ENCODE results near the gene TELO2.
"Not testable (repeated sequence)": the region's sequence is repeated elsewhere in the genome, so short reads cannot be mapped to it uniquely, and the experiment has no call there.

The TELO2 gene

DNA sequence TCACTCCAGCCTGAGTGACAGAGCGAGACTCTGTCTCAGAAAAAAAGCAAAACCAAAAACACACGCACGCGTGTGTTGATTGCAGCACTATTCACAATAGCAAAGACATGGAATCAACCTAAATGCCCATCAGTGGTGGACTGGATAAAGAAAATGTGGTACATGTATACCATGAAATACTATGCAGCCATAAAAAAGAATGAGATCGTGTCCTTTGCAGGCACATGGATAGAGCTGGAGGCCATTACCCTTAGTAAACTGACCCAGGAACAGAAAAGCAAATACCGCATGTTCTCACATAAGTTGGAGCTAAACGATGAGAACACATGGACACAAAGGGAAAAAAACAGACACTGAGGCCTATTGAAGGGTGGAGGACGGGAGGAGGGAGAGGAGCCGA lies 14.2 kb upstream of the TELO2 start:
- not testable (repeated sequence) for DNase-seq

DNA sequence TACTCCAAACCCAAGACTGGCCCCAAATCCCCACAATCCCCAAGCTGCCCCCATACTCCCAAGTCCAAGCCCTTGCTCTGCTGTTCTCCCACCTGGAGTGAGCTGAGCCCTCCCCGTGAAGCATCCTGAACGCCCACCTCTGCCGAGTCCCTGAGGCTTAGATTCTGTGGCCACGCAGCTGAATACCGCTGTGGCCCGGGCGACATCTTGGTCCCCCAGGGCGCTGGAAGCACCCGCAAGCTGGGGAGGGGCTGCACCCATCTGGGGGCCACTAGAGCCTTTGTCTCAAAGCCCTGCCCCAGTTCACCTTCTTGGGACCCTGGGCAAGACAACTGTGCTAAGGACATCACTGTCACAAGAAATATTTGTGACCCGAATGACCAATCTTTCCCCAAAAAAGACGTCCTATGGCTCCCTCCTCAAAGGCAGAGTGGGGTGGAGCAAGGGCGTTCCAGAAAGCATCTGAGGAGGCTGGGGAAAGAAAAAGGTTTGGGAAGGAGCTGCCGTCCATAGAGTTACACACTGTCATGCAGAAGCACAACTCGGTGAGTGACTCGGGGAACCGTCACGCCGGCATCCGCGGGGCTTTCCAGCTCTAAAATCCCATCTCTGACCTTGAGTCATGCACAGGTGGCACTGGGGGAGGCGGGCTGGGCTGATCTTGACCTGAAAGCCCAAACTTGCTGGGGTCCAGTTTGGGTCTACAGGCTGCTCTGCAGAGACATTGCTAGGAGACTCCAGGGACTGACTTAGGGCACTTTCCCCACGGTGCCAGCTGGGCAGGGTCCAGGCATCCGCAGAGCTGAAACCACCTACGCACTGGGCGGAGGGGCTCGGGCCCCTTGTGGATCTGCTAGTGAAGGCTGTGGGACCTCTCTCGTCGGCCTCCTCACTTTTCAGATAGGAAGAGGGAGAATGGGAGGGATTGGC lies 11.0 kb upstream of the TELO2 start:
- DNase-seq = no peak

DNA sequence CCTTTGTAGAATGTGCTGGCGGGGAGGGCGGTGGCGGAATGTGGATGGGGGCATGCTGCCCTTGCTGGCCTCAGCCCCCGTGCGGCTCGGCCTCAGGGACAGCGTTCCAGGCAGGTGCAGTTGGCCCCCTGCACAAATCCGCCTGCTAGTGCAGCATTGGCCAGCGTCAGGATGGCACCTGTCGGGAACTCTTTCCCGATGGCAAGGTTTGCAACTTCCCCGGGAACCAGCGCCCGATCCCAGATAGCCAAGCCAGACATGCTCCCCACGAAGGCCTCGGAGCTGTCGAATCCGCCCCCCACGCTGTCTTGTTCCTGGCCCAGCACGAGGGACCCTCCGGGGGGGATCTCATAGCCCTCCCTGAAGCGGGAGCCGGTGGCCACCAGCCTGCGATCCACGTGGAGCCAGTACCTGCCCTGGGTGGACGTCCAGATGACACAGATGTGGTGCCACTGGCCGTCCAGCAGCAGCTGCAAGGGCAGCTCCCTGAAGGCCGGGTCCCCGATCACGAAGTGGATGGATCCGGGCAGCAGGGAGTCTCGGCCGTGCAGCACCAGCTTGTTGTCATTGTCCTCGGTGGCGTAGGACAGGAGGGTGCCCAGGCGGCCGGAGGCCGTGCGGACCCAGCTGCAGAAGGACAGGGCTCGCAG lies 7.2 kb upstream of the TELO2 start:
- no peak for DNase-seq

GRCh38 chr16:1486551-1487390 lies 6.4 kb upstream of the TELO2 start:
- DNase-seq = no peak

- no peak for DNase-seq
These were observed 5.6 kb upstream of the TELO2 start for GRCh38 chr16:1487395-1488053.

DNA sequence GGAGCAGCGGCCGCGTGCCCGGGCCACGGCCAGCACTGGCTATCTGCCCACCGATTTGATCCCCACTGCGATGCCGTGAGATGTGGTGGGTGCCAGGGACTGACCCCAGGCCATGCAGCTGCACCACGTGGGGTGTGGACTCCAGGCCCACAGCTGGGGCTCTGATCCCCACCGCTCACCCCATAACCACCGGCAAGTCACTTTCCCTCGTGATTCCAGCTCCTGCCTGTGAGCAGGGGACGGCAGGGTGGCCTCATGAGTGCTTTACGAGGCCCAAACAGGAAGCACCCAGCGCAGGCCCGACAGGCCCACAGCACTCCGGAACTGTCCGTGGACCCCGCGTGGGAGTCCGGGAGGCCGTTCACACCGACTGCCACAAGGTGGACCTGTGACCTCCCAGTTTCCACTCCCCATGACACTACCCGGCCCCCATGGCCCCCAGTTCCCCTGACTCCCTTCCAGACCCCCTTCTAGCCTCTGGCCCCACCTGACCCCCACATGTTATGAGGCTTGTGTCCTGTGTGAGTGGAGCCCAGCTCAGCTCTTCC lies 5.0 kb upstream of the TELO2 start:
- no peak for DNase-seq

GRCh38 chr16:1488619-1489018 lies 4.5 kb upstream of the TELO2 start, which contains the start of gene PTX4:
TSS of gene PTX4 (minus strand) at chr16:1488944. CDS start at chr16:1488909, 35 bp downstream.
- DNase-seq = no peak

DNA sequence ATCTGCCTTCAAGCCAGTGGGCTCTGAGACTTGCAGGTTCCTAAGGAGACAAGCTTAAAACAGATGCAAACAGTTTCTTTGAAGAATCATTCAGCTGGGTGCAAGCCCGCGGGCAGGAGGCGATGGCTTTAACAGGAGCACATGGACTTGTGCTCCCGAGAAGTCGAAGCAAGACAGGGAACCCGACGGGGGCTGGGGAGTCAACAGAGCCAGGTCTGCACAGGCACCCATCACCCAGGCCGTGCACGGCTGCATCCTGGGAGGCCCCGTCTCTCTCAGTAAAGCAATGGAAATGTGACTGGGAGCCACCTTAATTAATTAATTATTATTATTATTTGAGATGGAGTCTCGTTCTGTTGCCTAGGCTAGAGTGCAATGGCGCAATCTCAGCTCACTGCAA lies 4.1 kb upstream of the TELO2 start:
- DNase-seq = no peak

- DNase-seq = no peak
These were observed 1.8 kb upstream of the TELO2 start for GRCh38 chr16:1491327-1491726.

GRCh38 chr16:1492082-1492922 lies 858 bp upstream of the TELO2 start:
- no peak for DNase-seq

DNA sequence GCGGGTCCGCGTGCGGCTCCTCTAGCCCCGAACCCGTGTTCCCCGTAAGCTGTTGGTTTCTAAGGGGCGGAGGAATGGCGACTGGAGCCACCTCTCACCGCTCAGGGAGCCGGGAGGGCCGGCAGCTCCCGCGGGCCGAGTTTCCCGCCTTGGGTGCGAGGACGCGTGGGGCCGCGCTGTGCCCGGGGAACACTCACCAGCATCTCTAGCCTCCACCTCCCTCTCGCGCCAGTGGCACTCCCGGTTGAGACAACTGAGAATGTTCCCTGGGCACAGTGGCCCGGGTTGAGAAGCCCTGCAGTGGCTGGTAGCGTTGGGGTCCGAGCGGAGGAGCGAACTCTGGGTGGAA lies 560 bp downstream of the TELO2 start:
- DNase-seq = no peak

DNA sequence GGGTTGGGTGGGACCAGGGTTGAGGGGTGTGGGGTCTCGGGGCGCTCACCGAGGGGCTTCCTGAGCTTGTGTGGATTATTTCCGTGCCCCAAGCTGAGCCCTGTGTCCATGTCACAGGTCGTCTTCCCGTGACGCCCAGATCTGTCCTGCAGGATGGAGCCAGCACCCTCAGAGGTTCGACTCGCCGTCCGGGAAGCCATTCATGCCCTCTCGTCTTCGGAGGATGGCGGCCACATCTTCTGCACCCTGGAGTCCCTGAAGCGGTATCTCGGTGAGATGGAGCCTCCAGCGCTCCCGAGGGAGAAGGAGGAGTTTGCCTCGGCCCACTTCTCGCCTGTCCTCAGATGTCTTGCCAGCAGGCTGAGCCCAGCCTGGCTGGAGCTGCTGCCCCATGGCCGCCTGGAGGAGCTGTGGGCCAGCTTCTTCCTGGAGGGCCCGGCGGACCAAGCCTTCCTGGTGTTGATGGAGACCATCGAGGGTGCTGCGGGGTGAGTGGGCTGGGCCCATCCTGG lies 1.0 kb downstream of the TELO2 start:
- no peak for DNase-seq

DNA sequence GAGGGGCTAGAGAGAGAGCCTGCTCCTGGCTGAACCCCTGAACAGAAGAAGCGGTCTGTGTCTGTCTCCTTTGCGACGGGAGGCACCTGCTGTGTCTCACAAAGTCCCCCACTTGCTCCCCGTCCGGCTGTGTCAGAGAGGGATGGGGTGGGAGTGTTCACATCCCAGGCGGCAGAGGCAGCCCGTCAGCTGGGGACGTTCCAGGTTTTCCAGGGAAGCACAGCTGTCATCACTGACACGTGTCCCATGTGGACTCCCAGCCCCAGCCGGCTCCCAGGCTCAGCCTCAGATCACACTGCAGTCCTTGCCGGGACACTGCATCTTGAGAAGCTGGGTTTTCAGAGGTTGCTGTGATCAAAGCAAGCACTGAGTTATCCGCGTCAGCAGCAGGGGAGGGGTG lies 1.6 kb downstream of the TELO2 start:
- no peak for DNase-seq

GRCh38 chr16:1495211-1495888 lies 2.2 kb downstream of the TELO2 start:
- no peak for DNase-seq

GRCh38 chr16:1495889-1496262 lies 2.7 kb downstream of the TELO2 start:
- no peak for DNase-seq

- no peak for DNase-seq
These were observed 3.3 kb downstream of the TELO2 start for GRCh38 chr16:1496464-1496863.

DNA sequence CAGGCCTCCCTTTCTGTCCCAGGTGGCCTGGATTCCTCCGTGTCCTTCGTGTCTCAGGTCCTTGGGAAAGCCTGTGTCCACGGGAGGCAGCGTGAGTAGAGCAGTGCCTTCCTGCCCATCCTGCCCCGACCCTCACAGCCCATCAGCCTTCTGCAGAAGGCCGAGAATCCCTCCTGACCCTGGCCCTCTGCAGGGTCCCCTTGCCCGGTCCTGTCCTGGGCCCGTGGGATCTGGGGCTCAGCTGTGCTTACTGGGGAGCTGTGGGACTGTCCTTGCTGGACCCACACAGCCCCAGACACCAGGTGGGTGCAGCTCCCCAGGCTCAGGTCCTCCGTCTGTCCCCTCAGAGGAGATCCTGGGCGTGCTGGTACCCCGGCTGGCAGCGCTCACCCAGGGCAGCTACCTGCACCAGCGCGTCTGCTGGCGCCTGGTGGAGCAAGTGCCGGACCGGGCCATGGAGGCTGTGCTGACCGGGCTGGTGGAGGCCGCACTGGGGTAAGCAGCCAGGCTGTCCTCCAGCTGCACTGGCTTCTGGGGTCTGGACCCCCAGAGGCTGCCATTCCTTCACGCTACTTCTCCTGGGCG lies 3.9 kb downstream of the TELO2 start:
- no peak for DNase-seq

DNA sequence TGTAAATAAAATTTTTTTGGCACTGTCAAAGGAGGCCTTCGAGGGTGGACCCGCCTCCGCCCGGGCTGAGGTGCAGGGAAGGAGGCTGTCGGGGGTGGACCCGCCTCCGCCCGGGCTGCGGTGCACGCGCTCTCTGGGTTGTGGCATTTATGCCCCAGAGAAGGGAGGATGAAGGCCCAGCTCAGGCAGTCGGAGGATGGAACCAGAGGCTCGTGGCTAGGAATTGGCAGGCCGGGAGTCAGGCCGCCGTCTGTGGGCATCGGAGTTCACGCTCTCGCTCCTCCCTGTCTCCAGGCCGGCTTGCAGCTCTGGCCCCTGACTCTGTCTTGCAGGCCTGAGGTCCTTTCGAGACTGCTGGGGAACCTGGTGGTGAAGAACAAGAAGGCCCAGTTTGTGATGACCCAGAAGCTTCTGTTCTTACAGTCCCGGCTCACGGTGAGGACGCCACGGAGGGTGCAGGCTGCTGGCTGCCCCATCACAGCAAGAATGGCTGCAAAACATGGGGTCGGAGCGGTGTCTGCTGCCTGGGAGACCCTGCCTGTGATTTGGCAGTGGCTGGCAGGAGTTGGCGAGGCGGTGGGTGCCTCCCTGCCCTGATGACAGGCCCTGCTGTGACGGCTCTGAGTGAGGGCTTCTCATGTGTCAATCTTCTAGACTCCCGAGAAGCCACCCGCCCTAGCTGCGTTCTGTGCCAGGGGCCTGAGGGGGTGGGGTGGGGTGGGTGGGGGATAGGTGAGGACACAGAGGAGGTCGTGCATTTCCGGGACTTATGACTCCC lies 5.9 kb downstream of the TELO2 start:
- DNase-seq = no peak

- no peak for DNase-seq
These were observed 6.8 kb downstream of the TELO2 start for GRCh38 chr16:1499756-1500464.
